ENCODE measurements around the gene RHOA. TPM values are rescaled to one million over a fixed set of nuclear protein-coding genes. Genes with fewer than 3 reads are reported as not detected.

RHOA gene
- total RNA-seq, 6 experiments from 2014 or later: 703 to 739 (median 716) TPM

DNA sequence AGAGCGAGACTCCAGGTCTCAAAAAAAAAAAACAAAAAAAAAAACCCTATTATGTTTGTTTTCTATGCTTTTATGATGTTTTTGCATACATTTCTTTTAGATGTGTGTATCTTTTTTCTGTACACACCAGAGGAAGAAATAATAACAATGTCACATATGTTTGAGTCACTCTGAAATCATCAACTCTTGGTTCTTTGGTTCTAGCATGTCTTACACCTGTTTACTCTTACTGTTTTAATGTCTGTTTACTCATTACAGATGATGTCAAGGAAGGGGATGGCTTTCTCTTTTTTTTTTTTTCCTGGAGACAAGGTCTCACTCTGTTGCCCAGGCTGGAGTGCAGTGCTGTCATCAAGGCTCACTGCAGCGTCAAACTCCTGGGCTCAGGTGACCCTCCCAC is 24.1 kb downstream of the RHOA start:
- Mint-ChIP-seq H3K9me3 (no peaks in the 10 kb centered on the region), H3K4me3 (no peak overlapping the region), H3K4me1 (ENCODE audit: low read depth) (peaks cover 36% of the 10 kb centered on the region), H3K36me3 (ENCODE audit: low read depth) (peaks cover 28% of the 10 kb centered on the region), H3K27ac (peak overlapping the region; percentile 59), H3K27me3 (ENCODE audit: insufficient read depth) (peaks cover 3% of the 10 kb centered on the region)
- TF ChIP-seq, protein P1, sequence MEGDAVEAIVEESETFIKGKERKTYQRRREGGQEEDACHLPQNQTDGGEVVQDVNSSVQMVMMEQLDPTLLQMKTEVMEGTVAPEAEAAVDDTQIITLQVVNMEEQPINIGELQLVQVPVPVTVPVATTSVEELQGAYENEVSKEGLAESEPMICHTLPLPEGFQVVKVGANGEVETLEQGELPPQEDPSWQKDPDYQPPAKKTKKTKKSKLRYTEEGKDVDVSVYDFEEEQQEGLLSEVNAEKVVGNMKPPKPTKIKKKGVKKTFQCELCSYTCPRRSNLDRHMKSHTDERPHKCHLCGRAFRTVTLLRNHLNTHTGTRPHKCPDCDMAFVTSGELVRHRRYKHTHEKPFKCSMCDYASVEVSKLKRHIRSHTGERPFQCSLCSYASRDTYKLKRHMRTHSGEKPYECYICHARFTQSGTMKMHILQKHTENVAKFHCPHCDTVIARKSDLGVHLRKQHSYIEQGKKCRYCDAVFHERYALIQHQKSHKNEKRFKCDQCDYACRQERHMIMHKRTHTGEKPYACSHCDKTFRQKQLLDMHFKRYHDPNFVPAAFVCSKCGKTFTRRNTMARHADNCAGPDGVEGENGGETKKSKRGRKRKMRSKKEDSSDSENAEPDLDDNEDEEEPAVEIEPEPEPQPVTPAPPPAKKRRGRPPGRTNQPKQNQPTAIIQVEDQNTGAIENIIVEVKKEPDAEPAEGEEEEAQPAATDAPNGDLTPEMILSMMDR (IDR thresholded peaks at IDR 0.05): no peak
- DNase-seq: peak; percentile 43

- peaks cover 2% of the 10 kb centered on the region for H3K27me3 Mint-ChIP-seq (ENCODE audit: insufficient read depth)
- H3K4me1 Mint-ChIP-seq (ENCODE audit: low read depth): peaks cover 36% of the 10 kb centered on the region
- H3K27ac Mint-ChIP-seq: peak overlapping the region; percentile 5; the same call in 1 of the 2 replicates
- no peak for DNase-seq
- H3K9me3 Mint-ChIP-seq: no peaks in the 10 kb centered on the region
- TF ChIP-seq, protein P1 (IDR thresholded peaks at IDR 0.05): no peak
- no peak overlapping the region for H3K4me3 Mint-ChIP-seq
- peaks cover 28% of the 10 kb centered on the region for H3K36me3 Mint-ChIP-seq (ENCODE audit: low read depth)
Observed at GRCh38 chr3:49386056-49386756, 25.6 kb downstream of the RHOA start.

DNA sequence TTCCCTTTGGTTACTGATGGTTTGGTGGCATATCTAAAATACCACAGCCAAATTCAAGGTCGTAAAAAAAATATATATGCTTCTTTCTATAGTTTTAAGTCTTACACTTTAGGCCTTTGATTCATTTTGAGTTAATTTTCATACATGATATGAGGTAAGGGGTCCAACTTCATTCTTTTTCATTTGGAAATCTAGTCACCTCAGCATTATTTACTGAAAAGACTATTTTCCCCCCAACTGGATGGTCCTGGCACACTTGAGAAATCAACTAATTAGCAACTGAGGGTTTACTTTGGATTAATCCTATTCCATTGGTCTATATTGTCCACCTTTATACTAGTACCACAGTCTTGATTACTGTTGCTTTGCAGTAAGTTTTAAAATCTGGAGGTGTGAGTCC is 26.2 kb downstream of the RHOA start:
- TF ChIP-seq, protein P1 (IDR thresholded peaks at IDR 0.05): no peak
- H3K4me1 Mint-ChIP-seq (ENCODE audit: low read depth): peaks cover 36% of the 10 kb centered on the region
- no peaks in the 10 kb centered on the region for H3K9me3 Mint-ChIP-seq
- H3K27ac Mint-ChIP-seq: no peak overlapping the region
- DNase-seq: no peak
- no peak overlapping the region for H3K4me3 Mint-ChIP-seq
- H3K27me3 Mint-ChIP-seq (ENCODE audit: insufficient read depth): peaks cover 2% of the 10 kb centered on the region
- peaks cover 28% of the 10 kb centered on the region for H3K36me3 Mint-ChIP-seq (ENCODE audit: low read depth)

- no peak for DNase-seq
- TF ChIP-seq, protein P1 (IDR thresholded peaks at IDR 0.05): no peak
- Mint-ChIP-seq H3K4me3 (no peak overlapping the region), H3K9me3 (peaks cover 13% of the 10 kb centered on the region), H3K4me1 (ENCODE audit: low read depth) (peaks cover 49% of the 10 kb centered on the region), H3K36me3 (ENCODE audit: low read depth) (peaks cover 41% of the 10 kb centered on the region), H3K27me3 (ENCODE audit: insufficient read depth) (peaks cover 3% of the 10 kb centered on the region), H3K27ac (no peak overlapping the region)
Observed at GRCh38 chr3:49383387-49383786, 28.4 kb downstream of the RHOA start.

DNA sequence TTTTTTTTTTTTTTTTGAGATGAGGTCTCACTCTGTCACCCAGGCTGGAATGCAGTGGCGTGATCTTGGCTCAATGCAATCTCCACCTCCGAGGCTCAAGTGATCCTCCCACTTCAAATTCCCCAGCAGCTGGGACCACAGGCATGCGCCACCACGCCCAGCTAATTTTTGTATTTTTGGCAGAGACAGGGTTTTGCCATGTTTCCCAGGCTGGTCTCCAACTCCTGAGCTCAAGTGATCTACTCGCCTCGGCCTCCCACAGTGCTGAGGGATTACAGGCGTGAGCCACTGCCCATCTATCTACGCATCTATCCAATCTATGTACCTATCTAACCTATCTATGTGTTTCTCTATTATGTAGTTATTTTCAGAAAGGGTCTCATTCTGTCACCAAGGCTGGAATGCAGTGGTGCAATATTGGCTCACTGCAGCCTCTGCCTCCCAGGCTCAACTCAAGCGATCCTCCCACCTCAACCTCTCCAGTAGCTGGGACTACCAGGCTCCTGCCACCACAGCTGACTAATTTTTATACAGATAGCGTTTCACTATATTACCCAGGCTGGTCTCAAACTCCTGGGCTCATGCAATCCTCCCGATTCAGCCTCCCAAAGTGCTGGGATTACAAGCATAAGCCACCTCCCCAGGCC is 33.4 kb downstream of the RHOA start:
- TF ChIP-seq, protein P1 (IDR thresholded peaks at IDR 0.05): no peak
- Mint-ChIP-seq H3K9me3 (peaks cover 31% of the 10 kb centered on the region), H3K27me3 (ENCODE audit: insufficient read depth) (peaks cover 3% of the 10 kb centered on the region; the same call in 1 of the 2 replicates), H3K27ac (peak overlapping the region; percentile 71), H3K4me1 (ENCODE audit: low read depth) (peaks cover 25% of the 10 kb centered on the region), H3K36me3 (ENCODE audit: low read depth) (peaks cover 46% of the 10 kb centered on the region), H3K4me3 (peak overlapping the region; percentile 27; the same call in 1 of the 2 replicates)
- peak; percentile 73 for DNase-seq

Data from HFFc6 (cell line).